ENCODE measurements around the gene NRARP.

NRARP gene

GRCh38 chr9:137302118-137302448 is at the start of gene NRARP:
Gene NRARP (minus strand): TSS chr9:137302271. CDS start chr9:137301928, 343 bp downstream.
- no peak for DNase-seq (ENCODE audit: low read depth)
- peak within 1 kb of the TSS; percentile 40 for H3K4me3 ChIP-seq (ENCODE audit: control insufficient read depth, low read depth, low read length)
- TF ChIP-seq CTCF (IDR thresholded peaks at IDR 0.05; ENCODE audit: control insufficient read depth, insufficient read depth, low read depth, low read length, missing control alignments), result no peak

- no peak overlapping the region for H3K4me3 ChIP-seq (ENCODE audit: control insufficient read depth, low read depth, low read length)
- DNase-seq (ENCODE audit: low read depth), result no peak
- TF ChIP-seq CTCF (IDR thresholded peaks at IDR 0.05; ENCODE audit: control insufficient read depth, insufficient read depth, low read depth, low read length, missing control alignments), result no peak
These were observed 48.9 kb upstream of the NRARP start for GRCh38 chr9:137350696-137351584.

- DNase-seq (ENCODE audit: low read depth), result no peak
- TF ChIP-seq CTCF (IDR thresholded peaks at IDR 0.05; ENCODE audit: control insufficient read depth, insufficient read depth, low read depth, low read length, missing control alignments), result no peak
- H3K4me3 ChIP-seq (ENCODE audit: control insufficient read depth, low read depth, low read length), result no peak overlapping the region
These were observed 47.5 kb upstream of the NRARP start for GRCh38 chr9:137349471-137350033.

GRCh38 chr9:137348769-137349470 is 46.8 kb upstream of the NRARP start:
- DNase-seq (ENCODE audit: low read depth), result no peak
- no peak for TF ChIP-seq CTCF (IDR thresholded peaks at IDR 0.05; ENCODE audit: control insufficient read depth, insufficient read depth, low read depth, low read length, missing control alignments)
- H3K4me3 ChIP-seq (ENCODE audit: control insufficient read depth, low read depth, low read length), result no peak overlapping the region

- no peak overlapping the region for H3K4me3 ChIP-seq (ENCODE audit: control insufficient read depth, low read depth, low read length)
- DNase-seq (ENCODE audit: low read depth), result no peak
- no peak for TF ChIP-seq CTCF (IDR thresholded peaks at IDR 0.05; ENCODE audit: control insufficient read depth, insufficient read depth, low read depth, low read length, missing control alignments)
These were observed 45.9 kb upstream of the NRARP start for GRCh38 chr9:137347928-137348327.

GRCh38 chr9:137342482-137342881 is 40.4 kb upstream of the NRARP start:
- no peak overlapping the region for H3K4me3 ChIP-seq (ENCODE audit: control insufficient read depth, low read depth, low read length)
- DNase-seq (ENCODE audit: low read depth), result no peak
- no peak for TF ChIP-seq CTCF (IDR thresholded peaks at IDR 0.05; ENCODE audit: control insufficient read depth, insufficient read depth, low read depth, low read length, missing control alignments)
